GM12878 (cell line): ENCODE measurements around the gene ATP6V1D.

Experiments used
- CEBPB ChIP-seq, 2 experiments: fragments of 150-350 bp in 1 of 2; IDR thresholded peaks; 2 replicates each; pipeline ENCODE4 v1.6.1; 2012 to 2014; ENCODE audit warnings: low read depth in 2 of 2, low read length in 2 of 2, borderline replicate concordance in 1 of 2, inconsistent platforms in 1 of 2
- CTCF ChIP-seq, 3 experiments: IDR thresholded peaks in 2 of 3; conservative IDR thresholded peaks in 1 of 3; 2 replicates each; pipeline ENCODE4 v1.5.1; 2011; ENCODE audit warnings: low read depth in 3 of 3, low read length in 3 of 3, mild to moderate bottlenecking in 3 of 3, control low read depth in 2 of 3, moderate library complexity in 2 of 3, inconsistent platforms in 1 of 3, mixed read lengths in 1 of 3; ENCODE audit not compliant: control insufficient read depth in 2 of 3, insufficient read depth in 1 of 3; ENCODE audit errors: extremely low read depth in 1 of 3
- MAX ChIP-seq: IDR thresholded peaks from 2 replicates; pipeline ENCODE4 v1.6.1; 2012; ENCODE audit warnings: low read depth, low read length, improper control_type of control experiment
- POLR2A ChIP-seq: IDR thresholded peaks from 2 replicates; pipeline ENCODE4 v1.6.1; 2011; ENCODE audit warnings: low read depth, mild to moderate bottlenecking, low read length
- RAD21 ChIP-seq: IDR thresholded peaks from 2 replicates; pipeline ENCODE4 v1.6.1; 2011; ENCODE audit warnings: mild to moderate bottlenecking, low read depth, low read length, moderate library complexity; ENCODE audit not compliant: insufficient read depth

- no peak for TF ChIP-seq MAX
- TF ChIP-seq POLR2A, result no peak
- TF ChIP-seq RAD21, result no peak
- no peak for TF ChIP-seq CTCF (IDR thresholded peaks at IDR 0.05 in 2 of 3, conservative IDR thresholded peaks at IDR 0.05 in 1 of 3; ENCODE audit: control insufficient read depth in 2 of 3, extremely low read depth in 1 of 3, insufficient read depth in 1 of 3, low read depth in 3 of 3, low read length in 3 of 3)
- no peak for TF ChIP-seq CEBPB (IDR thresholded peaks at IDR 0.05; ENCODE audit: borderline replicate concordance in 1 of 2, low read depth in 2 of 2, low read length in 2 of 2)
These were observed 29.7 kb upstream of the ATP6V1D start for GRCh38 chr14:67389275-67389674.
